ENCODE results near the gene BLTP3B. TPM values are rescaled to one million over a fixed set of nuclear protein-coding genes. Genes with fewer than 3 reads are reported as not detected.

Gene BLTP3B
- total RNA-seq, 3 donors from 2014 or later, result 52.2 to 56.3 (median 54.6) TPM

DNA sequence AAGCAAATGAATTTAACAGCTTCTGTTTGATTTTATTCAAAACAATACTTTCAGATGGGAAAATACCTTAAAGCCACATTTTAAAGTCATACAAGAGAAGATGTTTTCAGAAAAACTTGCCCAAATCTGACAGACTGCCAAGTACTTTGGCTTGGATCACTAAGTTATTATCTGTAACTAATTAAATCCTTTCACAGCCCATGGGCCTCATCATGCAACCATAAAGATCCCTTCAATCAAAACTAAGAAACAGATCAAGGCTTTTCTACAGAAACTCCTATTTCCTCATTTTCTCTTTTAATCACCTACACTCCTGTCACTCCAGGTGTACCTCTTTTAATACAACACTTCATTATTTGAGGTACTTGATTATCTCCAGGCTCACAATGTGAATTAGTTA, 28.1 kb downstream of the BLTP3B start:
- ATAC-seq (no peak), DNase-seq (no peak)
- H3K27me3 Mint-ChIP-seq (ENCODE audit: low read depth), result no peaks in the 10 kb centered on the region
- H3K36me3 Mint-ChIP-seq (ENCODE audit: insufficient read depth), result peaks cover 12% of the 10 kb centered on the region
- peaks cover 13% of the 10 kb centered on the region for H3K4me1 Mint-ChIP-seq (ENCODE audit: low read depth)
- H3K4me3 Mint-ChIP-seq, result no peak overlapping the region
- no peaks in the 10 kb centered on the region for H3K9me3 Mint-ChIP-seq

DNA sequence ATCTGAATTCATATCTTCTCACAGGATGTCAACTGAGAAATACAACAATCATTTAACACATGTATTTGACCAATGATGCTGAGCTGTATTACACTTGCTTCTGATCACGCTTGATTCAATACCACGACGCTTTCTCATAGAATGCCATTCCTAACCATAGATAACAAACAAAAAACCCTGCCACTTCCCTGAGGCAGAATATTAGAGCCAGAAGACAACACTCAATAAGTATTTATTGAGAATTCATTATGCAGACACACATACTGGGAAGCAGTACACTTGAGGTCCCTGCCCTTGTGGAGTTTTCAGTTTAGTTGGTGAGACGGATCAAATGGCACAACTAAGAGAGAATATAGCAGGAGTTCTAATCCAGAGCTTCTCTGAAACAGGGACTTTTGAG, 32.4 kb downstream of the BLTP3B start:
- H3K4me1 Mint-ChIP-seq (ENCODE audit: low read depth), result peaks cover 13% of the 10 kb centered on the region
- no peaks in the 10 kb centered on the region for H3K27me3 Mint-ChIP-seq (ENCODE audit: low read depth)
- H3K9me3 Mint-ChIP-seq, result peaks cover 8% of the 10 kb centered on the region
- ATAC-seq (no peak), DNase-seq (no peak)
- H3K4me3 Mint-ChIP-seq, result no peak overlapping the region
- H3K36me3 Mint-ChIP-seq (ENCODE audit: insufficient read depth), result peaks cover 37% of the 10 kb centered on the region

DNA sequence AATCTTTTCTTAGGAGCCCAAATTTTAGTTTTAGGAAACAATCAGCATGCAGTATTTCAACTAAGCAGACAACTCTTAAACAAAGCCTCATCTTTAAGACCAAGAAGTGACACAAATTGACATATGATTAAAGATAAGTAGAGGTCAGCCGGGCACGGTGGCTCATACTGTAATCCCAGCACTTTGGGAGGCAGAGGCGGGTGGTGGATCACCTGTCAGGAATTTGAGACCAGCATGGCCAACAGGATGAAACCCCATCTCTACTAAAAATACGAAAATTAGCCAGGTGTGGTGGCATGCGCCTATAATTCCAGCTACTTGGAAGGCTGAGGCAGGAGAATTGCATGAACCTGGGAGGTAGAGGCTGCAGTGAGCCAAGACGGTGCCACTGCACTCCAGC, 35.8 kb downstream of the BLTP3B start:
- H3K27me3 Mint-ChIP-seq (ENCODE audit: low read depth), result no peaks in the 10 kb centered on the region
- no peak for ATAC-seq
- peaks cover 4% of the 10 kb centered on the region for H3K4me1 Mint-ChIP-seq (ENCODE audit: low read depth)
- DNase-seq, result no peak
- H3K9me3 Mint-ChIP-seq, result peaks cover 8% of the 10 kb centered on the region
- no peak overlapping the region for H3K4me3 Mint-ChIP-seq
- peaks cover 36% of the 10 kb centered on the region for H3K36me3 Mint-ChIP-seq (ENCODE audit: insufficient read depth)

DNA sequence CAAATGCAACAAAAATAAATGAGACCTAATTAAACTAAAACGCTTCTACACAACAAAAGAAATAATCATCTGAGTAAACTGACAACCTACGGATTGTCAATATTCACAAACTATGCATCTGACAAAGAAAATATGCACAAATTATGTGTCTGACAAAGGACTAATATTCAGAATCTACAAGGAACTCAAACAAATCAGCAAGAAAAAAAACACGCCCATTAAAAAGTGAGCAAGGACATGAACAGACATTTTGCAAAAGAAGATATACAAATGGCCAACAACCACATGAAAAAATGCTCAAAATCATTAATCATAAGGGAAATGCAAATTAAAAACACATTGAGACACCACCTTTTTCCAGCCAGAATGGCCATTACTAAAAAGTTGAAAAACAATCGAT, 37.0 kb downstream of the BLTP3B start:
- Mint-ChIP-seq H3K9me3 (peaks cover 8% of the 10 kb centered on the region), H3K36me3 (ENCODE audit: insufficient read depth) (peaks cover 42% of the 10 kb centered on the region), H3K4me1 (ENCODE audit: low read depth) (peaks cover 8% of the 10 kb centered on the region), H3K27me3 (ENCODE audit: low read depth) (no peaks in the 10 kb centered on the region), H3K4me3 (no peak overlapping the region)
- DNase-seq (no peak), ATAC-seq (no peak)

DNA sequence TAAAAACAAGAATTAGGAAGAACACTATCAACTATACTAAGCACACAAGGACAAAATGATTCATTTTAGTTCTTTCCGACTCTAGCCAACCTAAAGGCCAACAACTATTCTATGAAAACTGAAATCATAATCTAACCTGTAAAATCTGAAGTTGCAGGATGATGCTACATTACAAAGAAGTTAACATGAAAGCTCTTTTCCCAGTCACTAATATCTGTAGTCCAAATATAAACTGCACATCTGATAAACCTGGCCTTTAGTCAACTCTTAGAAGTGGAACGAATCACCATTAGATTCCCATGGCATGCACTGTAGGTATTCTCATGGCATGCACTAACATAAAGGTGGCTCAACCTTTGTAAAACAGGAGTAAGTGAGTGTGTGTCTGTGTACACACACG, 41.7 kb downstream of the BLTP3B start:
- no peak for ATAC-seq
- Mint-ChIP-seq H3K4me1 (ENCODE audit: low read depth) (peaks cover 4% of the 10 kb centered on the region), H3K36me3 (ENCODE audit: insufficient read depth) (peaks cover 29% of the 10 kb centered on the region), H3K9me3 (no peaks in the 10 kb centered on the region), H3K4me3 (no peak overlapping the region), H3K27me3 (ENCODE audit: low read depth) (no peaks in the 10 kb centered on the region)
- DNase-seq, result no peak

Other genes starting within 250 kb of the BLTP3B start
- under 1 TPM; 0.05 to 0.56 (median 0.16) TPM for gene ANKS1B, start 157.9 kb downstream of the BLTP3B start, total RNA-seq
- gene ACTR6, start 57.9 kb upstream of the BLTP3B start, total RNA-seq, result 10 to 100 TPM; 23.2 to 26.3 (median 26.2) TPM
- 1 to 10 TPM in 1 of 3 donors, under 1 TPM in 2; 0.51 to 1.2 (median 0.53) TPM for gene DEPDC4, start 124.2 kb upstream of the BLTP3B start, total RNA-seq
- gene SCYL2, start 124.3 kb upstream of the BLTP3B start, total RNA-seq, result 10 to 100 TPM; 32.2 to 37.5 (median 34.4) TPM
- gene SLC17A8, start 214.2 kb upstream of the BLTP3B start, total RNA-seq, result not detected